ENCODE data around the gene GMPPA.

DNA sequence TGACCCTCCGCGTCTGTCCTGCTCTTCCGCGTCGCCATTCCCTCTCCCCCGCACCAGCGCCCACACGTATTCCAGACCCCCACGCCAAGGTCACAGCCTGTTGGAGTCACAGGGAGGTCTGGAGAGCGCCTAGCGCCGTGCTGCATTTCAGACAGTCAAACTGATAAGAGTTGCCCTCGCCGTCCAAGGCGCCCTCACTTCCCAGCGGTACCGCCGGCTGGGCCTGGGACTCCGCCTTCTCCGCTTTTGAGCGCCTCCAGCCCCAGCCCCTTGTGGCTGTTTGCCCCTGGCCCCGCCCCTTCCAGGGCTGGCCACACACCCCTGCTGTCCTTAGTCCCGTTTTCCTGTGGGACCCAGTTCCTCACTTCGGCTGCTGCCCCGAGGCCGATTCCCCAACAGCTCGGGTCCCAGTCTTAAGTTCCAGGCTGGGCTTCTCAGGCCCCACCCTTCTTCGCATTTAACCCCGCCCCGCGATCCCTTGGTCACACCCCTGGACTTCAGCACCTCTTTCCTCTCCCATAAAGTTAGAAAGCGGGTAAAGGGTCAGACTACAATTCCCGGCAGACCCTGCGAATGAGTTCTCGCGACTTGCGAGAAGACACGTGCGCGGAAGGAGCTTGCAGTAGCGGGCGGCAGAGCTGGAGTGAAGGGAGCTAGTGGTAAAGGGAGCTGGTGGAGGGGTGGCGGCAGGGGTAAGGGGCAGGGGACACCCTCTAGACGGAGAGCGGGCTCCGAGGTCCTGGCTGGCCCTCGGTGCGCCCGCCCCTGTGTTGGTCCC is at the start of gene GMPPA:
- TF ChIP-seq GATA2 (IDR thresholded peaks at IDR 0.05; ENCODE audit: low read depth, low read length) (0 out of 2 replicates have a peak, but pooled peaks have one; percentile 23), GATA3 (IDR thresholded peaks at IDR 0.05; ENCODE audit: low read depth, low read length) (no peak)

All from SH-SY5Y (cell line).